GM12891 (cell line): ENCODE measurements around the gene SSX1.
"Not testable (repeated sequence)": the region's sequence is repeated elsewhere in the genome, so short reads cannot be mapped to it uniquely, and the experiment has no call there.

Experiments
- POLR2A ChIP-seq: IDR thresholded peaks from 2 replicates; pipeline ENCODE4 v1.6.1; 2011; ENCODE audit warnings: low read depth, low read length, control low read depth
- POLR2AphosphoS5 ChIP-seq: IDR thresholded peaks from 2 replicates; pipeline ENCODE4 v1.6.1; 2011; ENCODE audit warnings: low read depth, low read length, control low read depth
- TAF1 ChIP-seq: IDR thresholded peaks from 2 replicates; pipeline ENCODE4 v1.6.1; 2011; ENCODE audit warnings: low read depth, low read length, control low read depth

DNA sequence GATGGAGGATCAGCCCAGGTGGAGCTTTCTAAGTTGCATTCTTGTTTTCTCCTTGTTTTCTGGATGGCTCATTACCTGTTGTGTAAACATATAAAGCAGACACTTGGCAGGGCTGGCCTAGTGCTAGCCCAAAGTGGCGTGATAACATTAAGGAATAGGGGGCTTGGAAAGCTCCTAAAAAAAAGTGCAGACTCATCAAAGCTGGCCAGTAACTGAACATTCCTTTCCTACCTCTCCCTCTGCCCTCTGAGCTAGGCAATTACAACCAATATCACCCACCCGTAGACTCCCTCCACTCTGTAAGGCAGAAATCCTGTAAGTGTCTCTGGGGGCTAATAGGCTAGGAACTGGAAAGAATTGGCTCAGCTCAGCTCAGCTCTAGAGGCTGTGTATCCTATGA, 58.8 kb downstream of the SSX1 start:
- TF ChIP-seq POLR2A, POLR2AphosphoS5, TAF1: not testable (repeated sequence)
